HG03103 (cell line): ENCODE results near the gene SERPINH1.

Experiments used
- ATAC-seq: cut with Tn5 transposase; IDR thresholded peaks from one replicate; pipeline ENCODE4 v1.9.1; 2021; ENCODE audit warnings: low read depth; ENCODE audit not compliant: unreplicated experiment

The SERPINH1 gene

GRCh38 chr11:75554258-75555022, 7.6 kb upstream of the SERPINH1 start:
- ATAC-seq: no peak

- no peak for ATAC-seq
Measured at GRCh38 chr11:75555079-75555811, 6.8 kb upstream of the SERPINH1 start.

DNA sequence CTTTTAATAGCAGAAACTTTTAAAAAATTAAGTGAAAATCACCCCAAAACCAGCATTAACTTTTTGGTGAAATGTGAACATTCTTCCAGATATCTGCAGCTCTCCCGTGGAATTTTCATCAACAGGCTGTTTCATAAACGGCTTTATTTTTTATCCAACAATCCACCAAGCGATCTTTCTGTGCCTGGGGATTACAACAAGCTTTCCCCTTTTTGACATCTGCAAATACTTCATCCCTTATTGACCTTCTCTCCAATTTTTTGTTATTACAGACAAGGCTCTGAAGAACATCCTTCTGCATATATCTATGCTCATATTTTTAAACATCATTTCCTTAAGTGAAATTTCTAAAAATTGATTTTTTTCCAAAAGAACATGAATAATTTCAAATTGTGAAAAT, 5.8 kb upstream of the SERPINH1 start:
- no peak for ATAC-seq

DNA sequence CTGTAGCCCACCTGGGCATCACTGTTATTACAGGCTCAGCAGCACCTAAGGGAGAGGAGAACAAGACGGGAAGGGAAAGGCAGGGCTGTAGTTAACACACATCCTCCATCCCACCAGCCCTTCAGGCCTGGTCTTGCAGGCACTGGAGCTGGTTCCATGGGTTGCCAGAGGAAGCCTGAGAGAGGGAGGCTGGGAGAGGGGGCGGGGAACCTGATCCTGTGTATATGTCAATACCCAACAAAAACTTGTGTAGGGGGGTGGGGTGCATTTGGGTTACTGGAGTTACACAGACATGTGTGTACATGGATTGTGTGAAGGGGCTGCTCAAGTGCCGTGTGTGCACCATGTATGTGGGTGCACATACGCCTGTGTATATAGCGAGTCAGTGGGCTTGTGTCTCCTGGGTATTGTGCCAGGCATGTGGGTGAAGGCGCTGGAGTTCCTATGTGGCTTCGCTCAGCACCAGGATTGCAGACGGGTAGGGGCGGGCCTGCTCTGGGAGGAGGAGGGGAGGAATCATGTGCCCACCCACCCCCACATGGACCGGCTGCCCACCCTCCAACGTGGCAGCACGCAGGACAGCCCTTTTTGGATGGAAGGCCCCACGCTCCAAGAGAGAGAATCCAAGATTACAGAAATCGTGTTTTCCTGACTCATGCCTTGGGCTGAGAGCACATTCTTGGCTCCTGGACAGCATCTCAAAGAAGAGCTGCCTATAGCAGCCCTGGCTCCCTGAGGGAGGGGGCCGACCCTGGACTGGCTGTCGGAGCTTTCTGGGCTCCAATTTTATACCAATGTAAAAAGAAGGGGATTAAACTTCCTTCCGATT, 4.2 kb upstream of the SERPINH1 start:
- ATAC-seq: no peak

DNA sequence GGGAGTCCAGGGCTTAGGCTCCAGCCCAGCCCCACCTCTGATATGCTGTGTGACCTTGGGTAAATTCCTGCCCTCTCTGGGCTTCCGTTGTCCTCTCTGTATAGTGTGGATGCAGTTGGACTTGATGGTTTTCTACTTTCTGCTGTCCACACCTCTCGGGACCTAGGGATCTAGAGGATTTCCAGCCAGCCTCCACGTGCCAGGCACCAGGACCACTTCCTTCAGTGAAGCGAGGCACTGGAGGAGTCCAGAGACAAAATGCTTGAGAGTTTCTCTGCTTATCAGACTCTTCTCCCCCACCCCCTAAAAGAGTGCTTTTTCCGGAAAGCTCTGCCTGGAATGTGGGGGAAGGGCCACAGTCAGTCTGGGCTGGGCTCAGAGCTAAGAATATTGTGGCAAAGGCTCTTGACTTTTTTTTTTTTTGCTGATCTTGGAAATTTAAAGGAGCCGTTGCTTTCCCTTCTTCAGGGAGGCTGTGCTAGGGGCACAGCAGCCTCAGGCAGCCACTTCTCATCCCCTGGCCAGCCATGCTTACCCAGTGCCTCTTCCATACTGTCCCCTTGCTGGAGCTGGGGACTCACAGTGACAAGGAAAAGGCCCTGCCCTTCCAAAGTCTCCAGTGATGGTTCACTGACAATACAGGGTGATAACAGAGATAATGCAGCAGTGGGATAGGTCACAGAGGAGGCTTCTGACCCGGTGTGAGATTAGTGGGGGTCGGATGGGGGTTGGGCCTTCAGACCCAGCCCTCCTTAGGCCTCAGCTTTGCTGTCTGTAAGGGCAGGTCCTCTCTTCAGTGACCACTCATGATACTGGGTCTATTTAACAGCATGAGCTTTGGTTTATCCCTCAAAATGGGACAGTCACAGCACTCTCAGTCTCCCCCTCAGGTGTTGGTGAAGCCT, 2.9 kb upstream of the SERPINH1 start:
- no peak for ATAC-seq

DNA sequence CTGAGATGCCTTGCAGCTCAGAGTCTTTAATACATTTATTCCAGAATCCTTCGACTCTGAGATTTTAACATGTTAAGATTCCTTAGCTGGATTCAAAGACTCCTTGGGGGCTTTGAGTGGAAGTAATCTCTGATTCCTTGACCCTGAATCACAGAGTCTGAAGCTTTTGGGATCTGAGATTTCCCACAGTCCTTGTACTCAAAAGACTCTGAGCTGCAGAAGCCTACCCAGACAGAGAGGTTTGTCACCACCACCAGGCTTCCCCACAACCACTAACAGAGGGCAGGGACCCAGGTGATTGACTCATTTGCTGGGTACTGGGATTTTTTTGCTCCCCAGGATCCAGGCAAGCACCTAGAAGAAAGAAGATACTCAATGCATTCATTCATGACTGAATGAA, 1.4 kb upstream of the SERPINH1 start:
- no peak for ATAC-seq

DNA sequence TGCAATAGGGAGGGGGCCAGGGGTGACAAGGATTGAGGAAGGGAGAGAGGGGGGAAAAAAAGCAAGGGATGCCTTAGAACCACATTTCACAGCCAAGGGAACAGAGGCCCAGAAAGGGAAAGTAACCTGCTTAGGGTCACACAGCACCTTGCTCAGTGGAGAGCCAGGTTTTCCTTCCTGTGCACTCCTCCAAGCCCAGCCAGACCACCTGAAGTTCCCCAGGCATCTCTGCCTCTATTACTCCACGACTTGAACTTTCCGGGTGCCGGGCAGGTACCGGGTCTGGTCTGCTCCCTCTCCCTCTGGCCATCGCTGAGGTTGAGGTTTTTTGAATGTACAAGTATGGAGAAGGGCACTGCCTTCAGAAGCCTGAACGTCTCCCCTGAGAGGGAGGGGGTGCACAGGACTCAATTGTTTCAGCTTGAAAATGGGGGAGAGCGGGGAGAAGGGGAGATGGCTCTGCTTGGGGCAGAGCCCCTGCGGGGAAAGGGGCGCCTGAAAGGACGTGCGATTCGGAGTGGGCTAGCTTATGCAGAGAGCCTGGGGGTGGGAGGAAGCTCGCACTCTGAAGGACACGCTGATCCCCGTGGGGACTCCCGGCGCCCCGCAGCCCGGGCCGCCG, 516 bp upstream of the SERPINH1 start:
- ATAC-seq: peak; percentile 10

DNA sequence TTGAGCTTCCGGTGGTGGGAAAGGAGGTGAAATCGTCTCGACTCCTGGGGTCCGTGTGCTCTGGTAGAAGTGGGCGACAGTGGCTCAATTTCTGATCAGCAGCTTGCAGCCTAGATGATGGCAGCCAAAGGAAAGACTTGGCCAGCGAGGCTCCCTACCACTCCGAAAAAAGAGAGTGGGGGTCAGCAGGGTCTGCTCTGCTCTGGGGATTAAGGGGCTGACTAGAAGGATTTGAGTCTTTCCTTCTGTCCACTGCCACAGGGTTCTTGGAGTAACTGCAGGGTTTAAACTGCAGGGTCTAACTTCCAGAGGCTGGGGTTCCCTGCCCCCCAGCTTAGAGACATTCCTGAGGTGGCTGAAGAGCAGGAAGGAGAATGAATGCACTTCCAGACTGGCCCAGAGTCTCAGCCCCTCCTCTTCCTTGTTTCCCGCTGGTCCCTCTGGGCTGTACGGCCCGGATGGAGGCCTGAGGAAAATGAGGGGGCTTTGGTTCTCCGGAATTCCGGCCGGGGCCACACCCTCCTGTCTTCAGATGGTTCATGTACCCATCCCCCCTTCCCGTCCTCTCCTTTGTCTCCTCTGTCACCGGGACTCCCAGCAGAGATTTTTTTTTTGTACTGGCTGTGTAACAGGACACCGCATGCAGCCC, 907 bp downstream of the SERPINH1 start:
- ATAC-seq: no peak

GRCh38 chr11:75563501-75563977, 1.5 kb downstream of the SERPINH1 start:
- no peak for ATAC-seq

DNA sequence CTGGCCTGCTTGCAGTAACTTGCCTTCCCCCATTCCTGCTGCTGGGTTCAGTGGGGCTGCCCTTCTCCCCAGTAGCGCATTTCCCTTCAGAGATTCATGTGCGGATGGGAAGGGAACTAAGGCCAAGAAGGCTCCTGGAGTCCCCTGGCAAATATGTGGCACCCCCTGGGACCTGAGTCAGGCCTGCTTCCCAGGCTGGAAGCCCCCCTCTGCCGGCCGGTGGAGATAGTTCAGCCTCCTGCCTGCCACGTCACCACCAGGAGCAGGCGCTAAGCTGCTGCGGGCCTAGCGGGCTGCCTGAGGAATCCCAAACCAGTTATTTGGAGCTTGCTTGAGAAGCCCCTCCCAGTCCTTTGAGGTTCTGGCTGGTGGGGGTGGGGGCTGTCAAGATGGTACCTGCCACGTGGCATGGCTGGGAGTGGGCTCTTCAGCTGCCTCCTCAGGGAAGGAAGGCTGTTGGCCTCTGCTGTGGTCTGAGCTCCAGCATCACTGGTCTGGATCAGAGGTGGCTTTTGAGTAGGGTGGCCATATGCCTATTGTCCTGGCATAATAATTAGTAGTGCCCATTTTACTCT, 2.0 kb downstream of the SERPINH1 start:
- ATAC-seq: no peak

DNA sequence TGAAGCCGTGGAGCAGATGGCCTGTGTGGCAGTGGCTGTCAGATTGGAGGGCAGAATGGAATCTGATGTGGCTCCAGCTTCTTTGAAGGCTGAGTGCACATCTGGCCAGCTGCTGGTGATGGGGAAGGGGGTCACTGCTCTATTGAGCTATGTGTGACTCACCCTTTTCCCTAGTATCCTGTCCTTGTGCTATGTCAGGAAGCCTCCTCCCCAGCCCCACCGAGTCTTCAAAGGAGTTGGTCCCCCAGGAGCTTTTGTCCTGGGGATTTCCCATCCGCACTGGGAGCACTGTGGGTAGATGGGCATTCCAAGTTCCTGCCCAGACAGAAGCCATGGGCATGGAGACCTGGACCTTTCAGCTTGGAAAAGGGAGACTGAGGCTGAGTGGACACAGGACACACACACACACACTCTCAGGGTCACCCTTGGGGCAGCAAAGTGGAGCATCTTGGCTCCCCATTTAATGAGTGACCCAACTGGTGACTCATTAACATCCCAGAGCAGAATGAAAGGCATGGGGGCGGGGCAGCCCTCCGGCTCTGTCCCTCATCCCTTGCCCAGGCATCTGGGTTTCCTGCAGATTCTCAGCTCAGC, 3.3 kb downstream of the SERPINH1 start:
- no peak for ATAC-seq

- no peak for ATAC-seq
Measured at GRCh38 chr11:75565916-75566762, 4.1 kb downstream of the SERPINH1 start.

DNA sequence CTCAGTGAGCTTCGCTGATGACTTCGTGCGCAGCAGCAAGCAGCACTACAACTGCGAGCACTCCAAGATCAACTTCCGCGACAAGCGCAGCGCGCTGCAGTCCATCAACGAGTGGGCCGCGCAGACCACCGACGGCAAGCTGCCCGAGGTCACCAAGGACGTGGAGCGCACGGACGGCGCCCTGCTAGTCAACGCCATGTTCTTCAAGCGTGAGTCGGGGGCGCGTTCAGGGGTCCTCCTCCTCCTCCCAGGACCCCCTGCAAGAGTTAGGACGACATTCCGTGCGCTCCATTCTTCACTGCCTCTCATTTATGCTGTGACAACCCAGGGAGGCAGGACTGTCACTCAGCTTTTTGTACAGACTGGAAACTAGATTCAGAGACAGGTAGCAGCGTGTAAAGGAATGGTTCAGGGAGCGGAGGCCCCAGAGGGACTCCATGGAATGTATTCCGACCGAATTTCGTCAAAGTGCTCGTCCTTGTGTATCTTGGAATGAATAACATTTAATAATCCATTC, 4.8 kb downstream of the SERPINH1 start:
- ATAC-seq: no peak

DNA sequence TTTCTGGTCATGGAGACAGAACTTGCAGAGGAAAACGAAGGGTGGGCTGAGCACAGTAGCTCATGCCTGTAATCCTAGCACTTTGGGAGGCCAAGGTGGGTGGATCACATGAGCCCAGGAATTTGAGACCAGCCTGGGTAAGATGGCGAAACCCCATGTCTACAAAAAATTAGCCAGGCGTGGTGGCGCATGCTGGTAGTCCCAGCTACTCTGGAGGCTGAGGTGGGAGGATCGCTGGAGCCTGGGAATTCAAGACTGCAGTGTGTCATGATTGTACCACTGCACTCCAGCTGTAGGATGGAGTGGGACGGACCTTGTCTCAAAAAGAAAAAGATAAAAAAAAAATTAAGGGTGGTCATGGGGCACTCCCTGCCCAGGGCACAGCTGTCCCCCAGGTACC, 5.9 kb downstream of the SERPINH1 start:
- ATAC-seq: no peak

DNA sequence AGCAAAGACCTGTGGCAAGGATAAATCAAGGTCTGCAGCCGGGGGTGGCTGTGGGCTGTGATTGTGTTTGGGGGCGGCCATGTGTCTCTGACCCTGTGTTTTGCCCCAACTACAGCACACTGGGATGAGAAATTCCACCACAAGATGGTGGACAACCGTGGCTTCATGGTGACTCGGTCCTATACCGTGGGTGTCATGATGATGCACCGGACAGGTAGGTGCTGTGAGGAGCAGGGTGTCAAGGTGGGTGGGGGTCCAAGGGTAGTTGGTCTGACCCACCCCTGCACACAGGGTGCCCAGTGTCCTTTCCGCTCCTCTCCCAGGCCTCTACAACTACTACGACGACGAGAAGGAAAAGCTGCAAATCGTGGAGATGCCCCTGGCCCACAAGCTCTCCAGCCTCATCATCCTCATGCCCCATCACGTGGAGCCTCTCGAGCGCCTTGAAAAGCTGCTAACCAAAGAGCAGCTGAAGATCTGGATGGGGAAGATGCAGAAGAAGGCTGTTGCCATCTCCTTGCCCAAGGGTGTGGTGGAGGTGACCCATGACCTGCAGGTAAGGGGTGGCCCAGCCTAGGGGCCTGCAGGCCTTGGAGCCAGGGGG, 6.7 kb downstream of the SERPINH1 start:
- ATAC-seq: no peak

- ATAC-seq: no peak
Measured at GRCh38 chr11:75570559-75571139, 8.6 kb downstream of the SERPINH1 start.

DNA sequence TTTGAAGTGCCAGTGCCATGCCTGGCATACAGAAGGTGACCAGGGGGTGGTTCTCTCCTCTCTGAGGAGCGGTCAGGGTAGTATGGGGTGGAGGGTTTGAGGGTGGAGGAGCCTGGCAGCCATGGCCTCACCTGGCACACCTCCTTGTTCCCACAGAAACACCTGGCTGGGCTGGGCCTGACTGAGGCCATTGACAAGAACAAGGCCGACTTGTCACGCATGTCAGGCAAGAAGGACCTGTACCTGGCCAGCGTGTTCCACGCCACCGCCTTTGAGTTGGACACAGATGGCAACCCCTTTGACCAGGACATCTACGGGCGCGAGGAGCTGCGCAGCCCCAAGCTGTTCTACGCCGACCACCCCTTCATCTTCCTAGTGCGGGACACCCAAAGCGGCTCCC, 9.6 kb downstream of the SERPINH1 start:
- ATAC-seq: no peak
